Measurements from ENCODE around the gene SDHAF3.
"Not testable (repeated sequence)": the region's sequence is repeated elsewhere in the genome, so short reads cannot be mapped to it uniquely, and the experiment has no call there.

Gene SDHAF3

GRCh38 chr7:97126483-97127171 lies 9.1 kb downstream of the SDHAF3 start:
- DNase-seq = no peak

GRCh38 chr7:97128736-97129135 lies 11.2 kb downstream of the SDHAF3 start:
- DNase-seq = no peak

DNA sequence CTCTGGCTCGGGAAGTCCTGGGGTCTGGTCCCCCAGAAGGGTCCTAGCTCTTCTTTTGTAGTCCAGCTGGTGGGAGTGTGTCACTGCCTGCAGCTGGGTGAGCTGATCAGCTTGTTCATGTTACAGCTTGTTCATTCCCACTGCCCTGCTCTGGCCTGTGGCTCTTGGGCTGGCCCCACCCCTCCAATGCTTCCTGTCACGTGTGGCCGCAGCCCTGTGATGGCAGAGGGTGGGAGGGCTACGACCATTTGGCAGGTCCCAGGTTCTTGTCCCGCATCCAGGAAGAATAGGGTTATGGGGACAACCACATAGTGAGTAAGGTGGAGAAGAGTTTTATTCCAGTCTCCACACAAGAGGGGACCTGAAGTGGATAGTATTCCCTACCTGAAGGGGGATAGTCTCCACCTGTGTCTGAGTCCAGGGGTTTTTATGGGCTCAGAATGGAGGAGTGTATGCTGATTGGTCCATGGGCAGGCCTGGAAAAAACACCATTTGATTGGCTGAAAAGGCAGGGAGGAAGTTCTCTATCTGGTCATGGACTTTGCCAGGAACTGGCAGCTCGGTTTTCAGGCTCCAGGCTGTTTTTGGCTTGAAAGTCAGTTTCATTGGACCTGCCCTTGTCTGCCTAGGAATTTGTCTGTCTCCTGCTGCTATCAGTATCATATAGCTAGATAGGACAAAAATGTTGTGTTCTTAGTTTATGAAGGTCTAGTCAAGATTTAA lies 13.1 kb downstream of the SDHAF3 start:
- DNase-seq = no peak

- DNase-seq = no peak
Measured at GRCh38 chr7:97133159-97133558, 15.7 kb downstream of the SDHAF3 start.

- DNase-seq = no peak
Measured at GRCh38 chr7:97138830-97139229, 21.3 kb downstream of the SDHAF3 start.

- no peak for DNase-seq
Measured at GRCh38 chr7:97145068-97145467, 27.6 kb downstream of the SDHAF3 start.

DNA sequence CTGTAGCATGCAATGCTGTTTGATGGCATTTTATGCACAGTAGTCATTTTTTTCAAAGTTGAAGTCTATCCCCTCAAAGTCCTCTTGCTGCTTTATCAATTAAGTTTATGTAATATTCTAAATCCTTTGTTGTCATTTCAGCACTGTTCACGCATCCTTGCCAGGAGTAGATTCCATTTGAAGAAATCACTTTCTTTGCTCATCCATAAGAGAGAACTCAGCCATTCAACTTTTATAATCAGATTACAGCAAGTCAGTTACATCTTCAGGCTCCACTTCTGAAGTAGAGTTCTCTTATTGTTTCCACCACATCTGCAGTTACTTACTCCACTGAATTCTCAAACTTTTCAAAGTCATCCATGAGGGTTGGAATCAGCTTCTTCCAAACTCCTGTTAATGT lies 32.3 kb downstream of the SDHAF3 start:
- DNase-seq = no peak

GRCh38 chr7:97155897-97156418 lies 38.5 kb downstream of the SDHAF3 start:
- DNase-seq = no peak

DNA sequence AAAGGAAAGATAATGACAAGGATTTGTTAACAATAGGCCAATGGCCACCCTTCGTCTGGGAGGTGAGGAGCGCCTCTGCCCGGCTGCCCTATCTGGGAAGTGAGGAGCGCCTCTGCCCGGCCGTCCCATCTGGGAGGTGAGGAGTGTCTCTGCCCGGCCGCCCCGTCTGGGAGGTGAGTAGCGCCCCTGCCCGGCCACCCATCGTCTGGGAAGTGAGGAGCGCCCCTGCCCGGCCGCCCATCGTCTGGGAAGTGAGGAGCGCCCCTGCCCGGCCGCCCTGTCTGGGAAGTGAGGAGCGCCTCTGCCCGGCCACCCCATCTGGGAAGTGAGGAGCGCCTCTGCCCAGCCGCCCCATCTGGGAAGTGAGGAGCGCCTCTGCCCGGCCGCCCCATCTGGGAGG lies 42.5 kb downstream of the SDHAF3 start:
- not testable (repeated sequence) for DNase-seq

GRCh38 chr7:97161609-97162008 lies 44.1 kb downstream of the SDHAF3 start:
- not testable (repeated sequence) for DNase-seq

GRCh38 chr7:97166308-97166707 lies 48.8 kb downstream of the SDHAF3 start:
- no peak for DNase-seq

- DNase-seq = no peak
Measured at GRCh38 chr7:97167176-97167575, 49.7 kb downstream of the SDHAF3 start.

DNA sequence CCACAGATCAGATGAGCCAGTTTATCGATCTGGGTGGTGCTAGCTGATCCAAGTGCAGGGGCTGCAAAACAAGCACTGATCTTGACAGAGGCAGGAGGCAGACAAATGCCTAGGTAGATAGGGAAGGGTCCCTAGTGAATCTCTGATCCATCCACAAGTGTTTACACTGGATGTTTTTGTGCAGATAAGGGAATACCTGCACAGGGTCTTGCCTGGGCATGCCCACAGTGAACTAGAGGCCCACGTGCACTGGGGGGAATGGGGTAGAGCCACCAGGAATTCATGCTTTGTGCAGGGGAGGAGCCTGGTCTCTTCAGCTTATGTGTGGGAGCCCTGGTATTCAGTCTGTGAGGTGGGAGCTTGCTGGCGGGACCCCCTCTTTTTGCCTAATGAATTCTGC lies 50.3 kb downstream of the SDHAF3 start:
- DNase-seq = no peak

- no peak for DNase-seq
Measured at GRCh38 chr7:97174303-97174702, 56.8 kb downstream of the SDHAF3 start.

DNA sequence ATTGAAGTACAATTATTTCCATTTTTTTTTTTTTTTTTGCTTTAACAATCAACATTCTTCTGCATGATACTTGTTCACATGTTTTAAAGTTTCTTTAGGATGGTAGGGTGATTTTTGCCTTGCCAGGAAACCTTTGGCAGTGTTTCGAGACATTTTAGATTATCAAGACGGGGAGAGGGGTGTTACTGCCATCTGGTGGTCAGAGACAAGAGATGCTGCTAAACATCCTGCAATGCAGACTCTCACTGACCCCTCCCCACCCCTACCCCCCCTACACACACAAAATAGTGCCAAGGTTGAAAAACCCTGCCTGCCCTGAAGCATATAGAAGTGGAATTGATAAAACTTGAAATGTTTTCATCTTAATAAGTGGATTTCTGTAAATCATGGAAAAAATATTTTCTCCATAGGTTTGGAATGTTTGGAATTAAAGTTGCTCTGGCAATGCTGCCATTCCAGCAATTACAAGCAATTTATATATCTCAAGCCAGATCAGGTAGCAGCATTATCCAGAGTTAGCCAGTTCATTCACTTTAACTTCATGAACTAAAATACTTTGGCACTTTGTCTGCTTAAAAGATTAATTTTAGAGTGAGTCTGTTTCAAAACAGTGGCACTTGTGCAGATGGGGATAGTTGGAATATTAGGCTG lies 62.1 kb downstream of the SDHAF3 start:
- no peak for DNase-seq

GRCh38 chr7:97187067-97187466 lies 69.6 kb downstream of the SDHAF3 start:
- no peak for DNase-seq

DNA sequence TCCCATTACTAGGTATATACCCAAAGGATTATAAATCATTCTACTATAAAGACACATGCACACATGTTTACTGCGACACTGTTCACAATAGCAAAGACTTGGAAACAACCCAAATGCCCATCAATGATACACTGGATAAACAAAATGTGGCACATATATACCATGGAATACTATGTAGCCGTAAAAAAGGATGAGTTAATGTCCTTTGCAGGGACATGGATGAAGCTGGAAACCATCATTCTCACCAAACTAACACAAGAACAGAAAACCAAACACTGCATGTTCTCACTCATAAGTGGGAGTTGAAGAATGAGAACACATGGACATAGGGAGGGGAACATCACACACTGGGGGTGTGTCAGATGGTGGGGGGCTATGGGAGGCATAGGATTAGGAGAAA lies 78.7 kb downstream of the SDHAF3 start:
- not testable (repeated sequence) for DNase-seq

DNA sequence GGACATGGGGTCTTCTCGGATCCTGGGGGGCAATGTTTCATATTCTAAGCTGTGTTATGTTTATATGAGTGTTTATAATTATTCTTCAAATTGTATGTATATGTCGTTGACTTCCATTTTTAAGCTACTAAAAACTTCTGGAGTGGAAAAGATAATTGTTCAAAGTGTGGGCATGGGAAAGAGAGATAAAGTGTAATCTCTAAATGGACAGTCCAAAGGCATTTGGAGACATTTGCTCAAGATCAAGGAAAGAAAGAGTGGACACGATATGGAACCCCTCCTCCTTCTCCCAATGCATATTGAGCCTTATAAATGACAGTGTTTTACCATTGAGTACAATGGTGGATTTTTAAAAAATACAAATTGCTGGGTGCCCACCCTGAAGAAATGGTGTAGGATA lies 81.1 kb downstream of the SDHAF3 start:
- DNase-seq = no peak

- DNase-seq = no peak
Measured at GRCh38 chr7:97200018-97200417, 82.5 kb downstream of the SDHAF3 start.

GRCh38 chr7:97203957-97204356 lies 86.5 kb downstream of the SDHAF3 start:
- DNase-seq = no peak

- DNase-seq = no peak
Measured at GRCh38 chr7:97204821-97205220, 87.3 kb downstream of the SDHAF3 start.

DNA sequence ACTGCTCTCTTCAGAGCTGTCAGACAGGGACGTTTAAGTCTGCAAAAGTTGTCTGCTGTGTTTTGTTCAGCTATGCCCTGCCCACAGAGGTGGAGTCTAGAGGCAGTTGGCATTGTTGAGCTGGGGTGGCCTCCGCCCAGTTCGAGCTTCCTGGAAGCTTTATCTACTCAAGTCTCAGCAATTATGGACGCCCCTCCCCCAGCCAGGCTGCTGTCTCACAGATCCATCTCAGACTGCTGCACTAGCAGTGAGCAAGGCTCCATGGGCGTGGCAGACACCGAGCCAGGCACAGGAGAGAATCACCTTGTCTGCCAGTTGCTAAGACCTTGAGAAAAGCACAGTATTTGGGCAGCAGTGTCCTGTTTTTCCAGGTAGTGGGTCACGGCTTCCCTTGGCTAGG lies 98.1 kb downstream of the SDHAF3 start:
- no peak for DNase-seq

DNA sequence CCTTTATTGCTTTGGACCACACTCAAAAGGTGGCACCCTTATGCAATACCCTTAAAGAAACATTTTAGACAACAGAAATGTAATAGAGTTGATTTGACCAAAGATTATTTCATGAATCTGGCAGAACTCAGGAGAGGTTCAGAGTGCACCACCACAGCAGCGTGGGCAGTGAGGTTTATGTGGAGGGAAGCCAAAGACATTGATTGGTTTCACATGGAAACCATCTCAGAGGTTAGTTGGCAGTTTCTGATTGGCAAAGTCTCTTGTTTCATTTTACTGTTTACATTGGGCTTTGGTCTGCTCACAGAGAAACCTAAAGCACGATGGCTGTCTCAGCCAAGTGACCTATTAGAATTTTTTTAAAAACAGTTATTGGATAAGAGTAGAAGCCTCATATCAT lies 101.3 kb downstream of the SDHAF3 start:
- no peak for DNase-seq

GRCh38 chr7:97219237-97219636 lies 101.7 kb downstream of the SDHAF3 start:
- DNase-seq = no peak

Data from activated gamma-delta T cell (primary cell).